Stimulated activated CD4-positive, alpha-beta T cell treated with anti-CD3 and anti-CD28 coated beads, Interleukin-1b, Interleukin-23, amount 100 ng/mL, for 4 hours (primary cell): ENCODE results near the gene PKHD1.

Source experiments
- DNase-seq, 2 donors: peaks; one replicate each; pipeline ENCODE4 v3.0.0-alpha.2; 2020; ENCODE audit warnings: low read depth in 2 of 2

PKHD1 gene

GRCh38 chr6:51684603-51685002 is 402.8 kb downstream of the PKHD1 start:
- DNase-seq: no peak

GRCh38 chr6:51684038-51684437 is 403.4 kb downstream of the PKHD1 start:
- no peak for DNase-seq

- DNase-seq: no peak
These were observed 408.4 kb downstream of the PKHD1 start for GRCh38 chr6:51678905-51679620.

GRCh38 chr6:51678274-51678673 is 409.1 kb downstream of the PKHD1 start:
- no peak for DNase-seq

GRCh38 chr6:51675922-51676275 is 411.5 kb downstream of the PKHD1 start:
- no peak for DNase-seq

GRCh38 chr6:51675020-51675921 is 412.1 kb downstream of the PKHD1 start:
- DNase-seq: no peak

GRCh38 chr6:51663525-51663924 is 423.9 kb downstream of the PKHD1 start:
- DNase-seq: no peak

GRCh38 chr6:51660767-51661166 is 426.6 kb downstream of the PKHD1 start:
- DNase-seq: no peak

- no peak for DNase-seq
These were observed 429.9 kb downstream of the PKHD1 start for GRCh38 chr6:51657491-51657890.

GRCh38 chr6:51655517-51655916 is 431.9 kb downstream of the PKHD1 start:
- DNase-seq: no peak

GRCh38 chr6:51654647-51655046 is 432.8 kb downstream of the PKHD1 start:
- no peak for DNase-seq

GRCh38 chr6:51651132-51651817 is 436.1 kb downstream of the PKHD1 start:
- no peak for DNase-seq

GRCh38 chr6:51648774-51649173 is 438.6 kb downstream of the PKHD1 start:
- no peak for DNase-seq

GRCh38 chr6:51648236-51648635 is 439.2 kb downstream of the PKHD1 start:
- no peak for DNase-seq

GRCh38 chr6:51644426-51644825 is 443.0 kb downstream of the PKHD1 start:
- DNase-seq: no peak

GRCh38 chr6:51640021-51640420 is 447.4 kb downstream of the PKHD1 start:
- DNase-seq: no peak

- DNase-seq: no peak
These were observed 454.0 kb downstream of the PKHD1 start for GRCh38 chr6:51633424-51633823.

GRCh38 chr6:51630011-51630410 is 457.4 kb downstream of the PKHD1 start:
- DNase-seq: no peak

GRCh38 chr6:51626391-51626790 is 461.0 kb downstream of the PKHD1 start:
- no peak for DNase-seq

GRCh38 chr6:51625566-51625965 is 461.8 kb downstream of the PKHD1 start:
- DNase-seq: no peak

GRCh38 chr6:51620971-51621370 is 466.4 kb downstream of the PKHD1 start:
- no peak for DNase-seq

- no peak for DNase-seq
These were observed 468.2 kb downstream of the PKHD1 start for GRCh38 chr6:51619042-51619799.
